ENCODE results near the gene CD46. TPM values are rescaled to one million over a fixed set of nuclear protein-coding genes. Genes with fewer than 3 reads are reported as not detected.

CD46 gene
- total and polyA plus RNA-seq, 11 donors: 40.6 to 133 (median 93.9) TPM

DNA sequence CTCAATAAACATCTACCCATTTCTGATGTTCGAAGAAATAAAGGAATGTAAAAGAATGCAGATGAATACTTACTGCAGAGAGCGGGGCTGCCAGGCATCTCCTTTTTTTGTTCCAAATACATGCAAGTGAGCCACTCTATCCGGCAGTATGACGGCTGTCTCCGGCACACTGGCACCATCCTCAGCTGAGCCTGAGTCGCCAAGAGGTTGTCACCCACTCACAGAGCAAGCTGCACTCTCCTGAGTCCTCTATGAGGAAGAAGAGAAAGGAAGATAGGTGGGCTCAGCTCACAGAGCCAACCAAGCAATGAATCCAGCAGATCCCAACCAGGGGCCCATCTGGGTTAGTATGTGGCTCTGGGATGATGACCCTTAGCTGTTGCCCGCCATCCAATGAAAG, 65.3 kb downstream of the CD46 start:
- peaks cover 0 to 88% (median 74%) of the 10 kb centered on the region in 9 donors for H3K36me3 ChIP-seq
- no peaks in the 10 kb centered on the region for H3K9me3 ChIP-seq
- no peaks in the 10 kb centered on the region for H3K27me3 ChIP-seq
- peaks cover 22 to 96% (median 89%) of the 10 kb centered on the region in 12 donors for H3K4me1 ChIP-seq
- no peak for ATAC-seq
- peak overlapping the region in 8 of 12 donors; percentile 10 to 46 (median 32) for H3K4me3 ChIP-seq
- H3K27ac ChIP-seq: peak overlapping the region; percentile 54 to 98 (median 72)
- intact Hi-C loops (cut with DNase I): loop anchor here in 1 of 10 donors (10.0 kb wide), 1 partner anchor 168 kb away; no protein-coding TSS in a partner anchor
- peak in 1 of 5 donors; percentile 16 for DNase-seq
- no peak for TF ChIP-seq POLR2A (IDR thresholded peaks at IDR 0.05)
- no peak for TF ChIP-seq CTCF (IDR thresholded peaks at IDR 0.05)
- 64 to 87% (median 80%) methylated on average over 7 of the region's 7 CpGs for WGBS, 4 donors

- intact Hi-C loops (cut with DNase I): loop anchor here in 1 of 10 donors (10.0 kb wide), 1 partner anchor 167 kb away; no protein-coding TSS in a partner anchor
- H3K4me3 ChIP-seq: peak overlapping the region in 10 of 12 donors; percentile 22 to 92 (median 75)
- ATAC-seq (peak; percentile 15 to 58 (median 50)), DNase-seq (peak in 3 of 5 donors; percentile 67 to 82 (median 82))
- peak overlapping the region; percentile 54 to 99 (median 96) for H3K27ac ChIP-seq
- TF ChIP-seq CTCF (IDR thresholded peaks at IDR 0.05) (no peak), POLR2A (IDR thresholded peaks at IDR 0.05) (peak in 1 of 2 donors; percentile 34)
- H3K36me3 ChIP-seq: peaks cover 0 to 79% (median 66%) of the 10 kb centered on the region in 9 donors
- 80 to 89% (median 84%) methylated on average over 40 to 48 of the region's 48 CpGs for WGBS, 4 donors
- H3K4me1 ChIP-seq: peaks cover 21 to 93% (median 82%) of the 10 kb centered on the region in 12 donors
- no peaks in the 10 kb centered on the region for H3K27me3 ChIP-seq
- no peaks in the 10 kb centered on the region for H3K9me3 ChIP-seq
Observed at GRCh38 chr1:207817778-207818751, 66.2 kb downstream of the CD46 start.

DNA sequence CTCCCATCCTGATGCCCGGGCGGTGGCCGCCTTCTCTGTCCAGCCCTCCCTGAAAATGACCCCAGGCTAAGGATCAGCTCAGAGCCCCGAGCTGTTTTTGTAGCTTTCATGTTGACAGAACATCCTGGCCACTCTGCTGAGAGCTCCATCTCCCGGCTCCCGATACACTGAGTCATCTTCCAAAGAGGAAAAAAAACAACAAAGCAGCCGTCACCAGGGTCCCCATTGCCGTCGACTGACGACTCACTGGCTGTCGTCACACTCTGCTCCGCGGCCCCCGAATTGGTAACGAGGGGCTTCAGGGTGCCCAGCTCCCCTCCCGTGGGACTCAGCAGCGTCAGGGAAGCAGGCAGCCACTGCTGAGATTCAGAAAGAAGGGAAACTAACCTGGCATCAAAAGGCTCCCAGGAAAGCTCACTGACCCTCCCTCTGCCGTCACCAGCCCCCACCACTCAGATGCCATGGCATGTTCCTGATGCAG, 67.2 kb downstream of the CD46 start:
- 35 to 56% (median 45%) methylated on average over 18 of the region's 18 CpGs for WGBS, 4 donors
- H3K36me3 ChIP-seq: peaks cover 0 to 70% (median 56%) of the 10 kb centered on the region in 9 donors
- H3K27me3 ChIP-seq: no peaks in the 10 kb centered on the region
- no peak for TF ChIP-seq CTCF (IDR thresholded peaks at IDR 0.05)
- TF ChIP-seq POLR2A (IDR thresholded peaks at IDR 0.05): peak in 1 of 2 donors; percentile 19
- ATAC-seq (no peak), DNase-seq (peak in 2 of 5 donors; percentile 40 to 63)
- intact Hi-C loops (cut with DNase I): loop anchor here in 1 of 10 donors (10.0 kb wide), 1 partner anchor 166 kb away; no protein-coding TSS in a partner anchor
- H3K4me3 ChIP-seq: peak overlapping the region in 11 of 12 donors; percentile 13 to 92 (median 75)
- peak overlapping the region; percentile 35 to 99 (median 96) for H3K27ac ChIP-seq
- no peaks in the 10 kb centered on the region for H3K9me3 ChIP-seq
- peaks cover 20 to 88% (median 73%) of the 10 kb centered on the region in 12 donors for H3K4me1 ChIP-seq

All from heart left ventricle (tissue), 16 donors.